GM21447 (cell line): Measurements from ENCODE around the gene VKORC1.

Experiments used
- ATAC-seq: cut with Tn5 transposase; IDR thresholded peaks from one replicate; pipeline ENCODE4 v1.9.1; 2021; ENCODE audit not compliant: unreplicated experiment

Gene VKORC1

DNA sequence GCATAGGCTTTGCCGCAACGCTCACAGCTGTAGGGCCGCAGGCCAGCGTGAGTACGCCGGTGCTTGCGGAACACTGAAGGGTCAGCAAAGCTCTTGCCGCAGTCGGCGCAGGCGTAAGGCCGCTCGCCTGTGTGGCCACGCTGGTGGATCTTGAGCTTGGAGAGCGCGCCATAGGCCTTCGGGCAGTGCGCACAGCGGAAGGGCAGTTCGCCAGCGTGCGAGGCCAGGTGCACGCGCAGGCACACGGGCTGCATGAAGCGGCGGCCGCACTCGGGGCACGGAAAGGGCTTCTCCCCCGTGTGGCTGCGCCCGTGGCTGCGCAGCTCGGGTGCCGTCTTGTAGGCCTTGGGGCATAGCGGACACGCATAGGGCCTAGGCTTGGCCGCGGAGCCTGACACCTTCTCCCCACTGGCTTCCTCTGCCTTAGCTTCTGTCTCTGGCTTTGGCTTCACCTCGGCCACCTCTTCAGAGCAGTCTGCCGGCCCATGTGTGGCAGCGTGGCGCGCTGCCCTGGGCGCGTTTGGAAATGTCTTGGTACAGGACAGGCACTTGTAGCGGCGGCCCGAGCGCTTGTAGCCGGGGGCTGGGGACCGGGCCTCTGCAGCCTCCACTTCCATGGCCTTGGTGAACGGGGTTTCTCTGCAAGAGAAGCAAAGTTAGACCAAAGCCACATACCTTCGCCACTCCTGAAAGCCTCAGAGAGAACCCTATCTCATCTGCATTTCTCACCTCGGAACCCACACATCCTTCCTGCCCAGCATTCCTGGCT lies 30.6 kb downstream of the VKORC1 start:
- ATAC-seq, result no peak

DNA sequence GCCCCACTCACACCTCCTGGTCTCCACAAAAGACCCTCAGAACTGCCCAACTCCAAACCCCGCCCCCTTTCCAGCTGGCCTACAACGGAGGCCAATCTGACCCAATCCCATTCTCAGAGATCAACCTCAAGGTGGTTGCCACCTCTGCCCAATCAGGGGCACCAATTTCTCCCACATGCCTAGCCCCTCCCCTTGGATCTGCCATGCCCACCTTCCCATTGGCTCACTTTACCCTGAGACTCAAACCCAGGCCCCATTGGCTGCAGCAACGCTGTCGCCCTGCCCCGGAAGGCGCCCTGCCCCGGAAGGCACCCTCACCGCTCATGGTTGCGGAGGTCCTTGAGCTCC lies 31.1 kb downstream of the VKORC1 start:
- no peak for ATAC-seq

DNA sequence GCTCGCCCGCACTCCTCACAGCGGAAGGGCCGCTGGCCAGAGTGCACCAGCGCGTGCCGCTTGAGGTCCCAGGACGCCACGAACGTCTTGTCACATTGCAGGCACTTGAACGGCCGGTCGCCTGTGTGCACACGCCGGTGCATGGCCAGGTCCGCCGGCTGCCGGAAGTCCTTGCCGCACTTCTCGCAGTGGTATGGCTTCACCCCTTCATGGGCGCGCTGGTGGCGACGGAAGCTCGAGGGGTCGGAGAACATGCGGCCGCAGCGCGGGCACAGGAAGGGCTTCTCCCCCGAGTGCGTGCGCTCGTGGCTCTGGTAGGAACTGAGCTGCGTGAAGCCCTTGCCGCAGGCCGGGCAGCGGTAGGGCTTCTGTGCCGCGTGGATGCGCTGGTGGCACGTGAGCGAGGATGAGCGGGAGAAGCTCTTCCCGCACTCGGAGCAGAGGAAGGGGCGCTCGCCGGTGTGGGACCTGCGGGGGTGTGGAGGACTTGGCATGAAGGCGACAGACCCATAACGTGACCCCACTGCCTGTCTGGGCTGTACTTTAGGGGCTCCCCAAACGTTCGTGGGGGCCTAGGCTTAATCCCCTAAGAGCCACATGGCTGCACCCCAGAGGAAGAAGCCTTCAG lies 32.7 kb downstream of the VKORC1 start:
- no peak for ATAC-seq

DNA sequence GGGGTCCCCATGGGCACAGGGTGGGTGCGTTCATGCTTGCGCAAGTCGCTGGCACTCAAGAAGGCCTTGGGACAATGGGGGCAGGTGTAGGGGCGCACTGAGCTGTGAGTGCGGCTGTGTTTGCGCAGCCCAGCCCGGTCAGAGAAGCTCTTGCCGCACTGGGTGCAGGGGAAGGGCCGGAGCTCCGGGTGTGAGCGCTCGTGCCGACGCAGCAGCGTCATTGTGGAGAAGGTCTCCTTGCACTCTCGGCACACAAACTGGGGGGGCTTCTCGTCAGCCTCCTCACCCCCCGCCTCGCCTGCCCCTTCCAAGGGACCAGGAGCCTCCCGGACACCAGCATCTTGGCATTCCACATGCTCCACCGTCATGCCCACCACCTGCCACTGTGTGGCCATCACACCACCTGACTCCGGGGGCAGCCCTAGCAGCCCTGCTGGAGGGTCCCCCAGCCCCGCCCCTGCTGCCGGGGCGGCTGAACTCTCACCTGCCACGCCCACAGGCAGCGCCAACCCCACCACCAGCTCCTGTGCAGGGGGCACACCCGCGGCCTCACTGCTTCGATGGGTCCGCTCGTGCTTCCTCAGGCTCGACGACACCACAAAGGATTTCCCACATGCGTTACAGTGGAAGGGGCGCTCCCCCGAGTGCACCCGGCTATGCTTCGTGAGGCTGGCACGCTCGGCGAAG lies 33.3 kb downstream of the VKORC1 start:
- ATAC-seq, result no peak

DNA sequence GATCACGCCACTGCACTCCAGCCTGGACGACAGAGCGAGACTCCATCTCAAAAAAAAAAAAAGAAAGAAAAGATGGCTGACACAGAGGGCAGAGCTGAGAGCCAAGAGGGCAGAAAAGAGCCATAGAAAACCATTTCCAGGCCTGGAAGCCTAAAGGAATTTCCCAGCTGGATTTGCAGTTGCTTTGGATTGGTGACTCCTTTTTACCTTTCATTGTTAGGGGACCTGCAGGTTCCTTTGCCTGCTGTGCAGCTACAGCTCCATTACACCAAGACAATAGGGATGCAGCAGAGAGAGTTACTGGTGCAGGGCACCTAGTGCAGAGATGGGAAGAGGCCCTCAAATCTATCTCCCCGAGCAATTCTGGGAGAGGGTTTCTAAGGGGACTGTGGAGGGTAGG lies 39.0 kb downstream of the VKORC1 start:
- ATAC-seq, result no peak

DNA sequence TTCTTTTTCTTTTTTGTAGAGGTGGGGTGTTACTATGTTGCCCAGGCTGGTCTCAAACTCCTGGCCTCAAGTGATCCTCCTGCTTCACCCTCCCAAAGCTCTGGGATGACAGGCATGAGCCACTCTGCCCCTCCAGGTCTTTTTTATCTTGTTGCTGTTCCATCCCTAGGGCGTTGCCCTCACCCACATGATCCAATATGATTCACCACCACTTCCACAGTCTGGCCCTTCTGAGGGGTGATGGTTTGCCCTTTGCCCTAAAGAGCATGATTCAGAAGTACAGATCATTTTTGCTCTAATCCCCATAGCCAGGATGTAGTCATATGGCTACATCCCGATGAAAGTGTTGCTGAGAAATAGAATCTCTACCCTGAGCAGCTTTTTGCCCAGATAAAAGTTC lies 42.5 kb downstream of the VKORC1 start:
- ATAC-seq, result no peak

DNA sequence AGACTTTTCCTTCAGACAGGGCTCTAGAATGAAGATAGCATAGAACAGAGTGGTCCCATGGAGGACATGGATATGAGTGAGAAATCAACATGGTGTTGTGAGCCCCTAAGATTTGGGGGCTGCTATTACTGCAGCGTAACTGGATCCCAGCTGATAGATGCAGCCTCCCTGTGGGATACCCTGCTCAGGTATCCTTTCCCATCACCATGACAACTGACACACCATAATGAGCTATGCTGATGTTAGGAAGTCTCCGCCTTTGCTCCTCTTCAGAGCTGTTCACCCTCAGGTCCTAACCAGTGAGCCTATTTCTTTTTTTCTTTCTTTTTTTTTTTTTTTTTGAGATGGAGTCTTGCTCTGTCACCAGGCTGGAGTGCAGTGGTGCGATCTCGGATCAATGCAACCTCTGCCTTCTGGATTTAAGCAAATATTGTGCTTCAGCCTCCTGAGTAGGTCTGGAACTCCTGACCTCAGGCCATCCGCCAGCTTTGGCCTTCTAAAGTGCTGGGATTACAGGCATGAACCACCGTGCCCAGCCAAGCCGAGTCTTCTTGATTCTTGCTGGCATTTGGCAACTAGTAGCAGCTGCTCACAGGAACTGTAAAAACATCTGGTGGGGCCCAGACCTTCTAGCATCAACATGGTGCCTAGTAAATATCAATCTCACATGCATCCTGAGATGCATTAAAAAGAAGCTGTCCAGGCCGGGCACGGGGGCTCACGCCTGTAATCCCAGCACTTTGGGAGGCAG lies 44.1 kb downstream of the VKORC1 start:
- no peak for ATAC-seq

DNA sequence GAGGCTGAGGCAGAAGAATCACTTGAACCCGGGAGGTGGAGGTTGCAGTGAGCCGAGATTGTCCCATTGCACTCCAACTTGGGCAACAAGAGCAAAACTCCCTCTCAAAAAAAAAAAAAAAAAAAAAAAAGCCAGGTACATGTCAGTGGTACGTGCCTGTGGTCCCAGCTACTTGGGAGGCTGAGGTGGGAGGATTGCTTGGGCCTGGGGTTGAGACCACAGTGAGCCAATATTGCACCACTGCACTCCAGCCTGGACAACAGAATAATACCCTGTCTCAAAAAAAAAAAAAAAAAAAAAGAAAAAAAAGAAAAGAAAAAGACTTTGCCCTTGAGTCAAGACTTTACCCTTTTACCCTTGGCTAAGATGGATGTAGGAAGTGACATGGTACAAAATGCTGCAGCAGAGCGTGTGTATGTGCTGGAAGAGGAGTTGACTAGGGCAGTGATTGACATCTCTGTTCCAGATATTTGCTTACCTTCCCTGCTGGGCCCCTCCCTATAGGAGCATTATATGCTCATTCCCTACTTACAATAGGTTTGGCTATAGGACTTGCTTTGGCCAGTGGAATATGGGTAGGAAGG lies 50.6 kb downstream of the VKORC1 start:
- no peak for ATAC-seq

DNA sequence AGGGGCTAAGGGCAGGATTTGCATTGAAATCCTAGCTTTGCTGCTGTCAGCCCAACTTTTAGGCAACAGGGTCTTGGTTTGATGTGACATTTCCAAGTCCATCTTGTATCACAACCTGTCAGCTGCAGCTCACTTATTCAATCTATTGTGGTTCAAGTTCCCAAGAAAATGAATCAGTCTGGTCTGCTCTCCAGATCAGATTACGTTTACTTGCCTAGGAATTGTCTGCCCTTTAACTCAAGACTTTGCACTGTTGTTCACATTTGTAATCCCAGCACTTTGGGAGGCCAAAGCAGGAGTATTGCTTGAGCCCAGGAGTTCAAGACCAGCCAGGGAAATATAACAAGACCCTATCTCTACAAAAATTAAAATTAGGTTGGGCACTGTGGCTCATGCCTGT lies 51.2 kb downstream of the VKORC1 start:
- no peak for ATAC-seq

DNA sequence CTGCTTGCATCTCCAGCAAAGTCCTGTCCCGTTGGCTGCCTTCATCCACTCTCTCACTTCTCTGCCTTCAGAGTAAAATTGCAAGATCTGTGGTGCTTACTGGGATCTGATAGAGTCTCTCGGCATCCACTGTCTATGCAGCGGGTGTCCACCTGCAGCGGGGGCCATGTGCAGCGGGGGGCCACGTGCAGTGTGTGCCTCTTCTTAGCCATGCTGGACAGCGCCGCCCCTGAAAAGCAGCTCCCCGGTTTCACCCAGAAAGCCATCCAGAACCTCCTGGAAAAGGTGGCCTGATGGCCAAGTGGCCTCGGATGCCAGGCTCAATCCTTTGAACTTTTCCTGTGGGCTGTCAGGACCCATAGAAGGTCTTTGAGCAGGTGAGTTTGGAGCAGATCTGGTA lies 51.7 kb downstream of the VKORC1 start:
- ATAC-seq, result no peak
